H9 (cell line): ENCODE data around the gene APRT. TPM values are rescaled to one million over a fixed set of nuclear protein-coding genes. Genes with fewer than 3 reads are reported as not detected.

Source experiments
- DNase-seq: peaks from one replicate; pipeline ENCODE4 v3.0.0-alpha.2; 2017
- H2AFZ ChIP-seq: one replicate; pipeline ENCODE4 v1.6.1; 2013; ENCODE audit warnings: mild to moderate bottlenecking, low read length, control low read depth, moderate library complexity
- H2AK5ac ChIP-seq: 2 replicates; pipeline ENCODE4 v1.6.1; 2013; ENCODE audit warnings: low read length, control low read depth, mixed read lengths; ENCODE audit not compliant: insufficient read length
- H2BK120ac ChIP-seq: one replicate; pipeline ENCODE4 v1.6.1; 2013; ENCODE audit warnings: low read depth, mild to moderate bottlenecking, low read length, control low read depth, inconsistent platforms; ENCODE audit not compliant: poor library complexity, severe bottlenecking
- H2BK12ac ChIP-seq: 2 replicates; pipeline ENCODE4 v1.6.1; 2013; ENCODE audit warnings: low read length, control low read depth, mixed read lengths, low read depth; ENCODE audit not compliant: insufficient read length
- H2BK15ac ChIP-seq: 2 replicates; pipeline ENCODE4 v1.6.1; 2013; ENCODE audit warnings: low read depth, low read length, control low read depth
- H2BK20ac ChIP-seq: one replicate; pipeline ENCODE4 v1.6.1; 2013; ENCODE audit warnings: low read depth, mild to moderate bottlenecking, low read length, control low read depth, inconsistent platforms; ENCODE audit not compliant: poor library complexity, severe bottlenecking
- H2BK5ac ChIP-seq: 2 replicates; pipeline ENCODE4 v1.6.1; 2013; ENCODE audit warnings: low read length, control low read depth, mixed read lengths; ENCODE audit not compliant: insufficient read length
- H3K14ac ChIP-seq: 2 replicates; pipeline ENCODE4 v1.6.1; 2013; ENCODE audit warnings: low read length, control low read depth; ENCODE audit not compliant: insufficient read depth
- H3K18ac ChIP-seq: 2 replicates; pipeline ENCODE4 v1.6.1; 2013; ENCODE audit warnings: low read depth, mild to moderate bottlenecking, mixed read lengths, low read length, control low read depth; ENCODE audit not compliant: insufficient read length
- H3K23ac ChIP-seq: 2 replicates; pipeline ENCODE4 v1.6.1; 2013; ENCODE audit warnings: low read length, control low read depth, mixed read lengths, low read depth; ENCODE audit not compliant: insufficient read length
- H3K23me2 ChIP-seq: 2 replicates; pipeline ENCODE4 v1.6.1; 2013; ENCODE audit warnings: low read depth, mild to moderate bottlenecking, mixed read lengths, low read length, control low read depth; ENCODE audit not compliant: insufficient read length, poor library complexity, severe bottlenecking
- H3K27ac ChIP-seq: 2 replicates; pipeline ENCODE4 v1.5.1; 2013; ENCODE audit warnings: low read length, control low read depth, mixed read lengths, low read depth; ENCODE audit not compliant: insufficient read length
- H3K27me3 ChIP-seq: 2 replicates; pipeline ENCODE4 v1.6.1; 2013; ENCODE audit warnings: low read length, control low read depth, inconsistent platforms; ENCODE audit not compliant: insufficient read depth
- H3K4ac ChIP-seq: 2 replicates; pipeline ENCODE4 v1.6.1; 2013; ENCODE audit warnings: low read depth, mild to moderate bottlenecking, control low read depth, inconsistent platforms, low read length, moderate library complexity
- H3K4me1 ChIP-seq: 2 replicates; pipeline ENCODE4 v1.6.1; 2013; ENCODE audit warnings: low read length, control low read depth, inconsistent platforms; ENCODE audit not compliant: insufficient read depth
- H3K4me2 ChIP-seq: 2 replicates; pipeline ENCODE4 v1.6.1; 2013; ENCODE audit warnings: low read length, control low read depth, mixed read lengths; ENCODE audit not compliant: insufficient read length, insufficient read depth
- H3K56ac ChIP-seq: 2 replicates; pipeline ENCODE4 v1.6.1; 2013; ENCODE audit warnings: low read depth, mild to moderate bottlenecking, mixed read lengths, low read length, control low read depth; ENCODE audit not compliant: insufficient read length
- H3K79me1 ChIP-seq: 2 replicates; pipeline ENCODE4 v1.6.1; 2013; ENCODE audit warnings: low read depth, mild to moderate bottlenecking, moderate library complexity, low read length, control low read depth, inconsistent platforms; ENCODE audit not compliant: insufficient read depth, poor library complexity, severe bottlenecking
- H3K79me2 ChIP-seq: 2 replicates; pipeline ENCODE4 v1.6.1; 2013; ENCODE audit warnings: low read length, control low read depth, inconsistent platforms; ENCODE audit not compliant: insufficient read depth
- H3K9ac ChIP-seq: 2 replicates; pipeline ENCODE4 v1.6.1; 2013; ENCODE audit warnings: low read length, control low read depth, mixed read lengths; ENCODE audit not compliant: insufficient read length; ENCODE audit errors: extremely low read depth
- H3K9me3 ChIP-seq: one replicate; pipeline ENCODE4 v1.6.1; 2013; ENCODE audit warnings: low read depth, low read length, inconsistent platforms; ENCODE audit not compliant: control insufficient read depth
- H3T11ph ChIP-seq: one replicate; pipeline ENCODE4 v1.6.1; 2013; ENCODE audit warnings: mild to moderate bottlenecking, low read length, control low read depth, inconsistent platforms
- H4K20me1 ChIP-seq: one replicate; pipeline ENCODE4 v1.6.1; 2013; ENCODE audit not compliant: control insufficient read depth, insufficient read length, insufficient read depth
- H4K5ac ChIP-seq: 2 replicates; pipeline ENCODE4 v1.6.1; 2013; ENCODE audit warnings: low read depth, mild to moderate bottlenecking, mixed read lengths, low read length, control low read depth; ENCODE audit not compliant: insufficient read length
- H4K8ac ChIP-seq: replicated peaks from 2 replicates; pipeline ENCODE4 v1.6.1; 2013; ENCODE audit warnings: low read length, control low read depth, mixed read lengths, low read depth; ENCODE audit not compliant: insufficient read length
- H4K91ac ChIP-seq: 2 replicates; pipeline ENCODE4 v1.6.1; 2013; ENCODE audit warnings: low read depth, mild to moderate bottlenecking, moderate library complexity, mixed read lengths, low read length, control low read depth; ENCODE audit not compliant: insufficient read length
- H3K27ac Mint-ChIP-seq, 3 experiments: 2 replicates in 2 of 3; 3 replicates in 1 of 3; pipeline ENCODE4 v1.8.0; 2020 to 2021; ENCODE audit warnings: mixed read lengths in 3 of 3, mild to moderate bottlenecking in 1 of 3, moderate library complexity in 1 of 3
- H3K27me3 Mint-ChIP-seq: 2 replicates; pipeline ENCODE4 v1.8.0; 2021; ENCODE audit warnings: low read depth, mild to moderate bottlenecking, moderate library complexity, mixed read lengths
- H3K36me3 Mint-ChIP-seq, 3 experiments: 2 replicates in 2 of 3; 3 replicates in 1 of 3; pipeline ENCODE4 v1.8.0; 2020 to 2021; ENCODE audit warnings: low read depth in 3 of 3, mixed read lengths in 3 of 3; ENCODE audit not compliant: insufficient read depth in 1 of 3
- H3K4me1 Mint-ChIP-seq, 2 experiments: 2 replicates each; pipeline ENCODE4 v1.8.0; 2020; ENCODE audit warnings: mixed read lengths in 2 of 2
- H3K4me3 Mint-ChIP-seq, 2 experiments: 2 replicates in 1 of 2; 3 replicates in 1 of 2; pipeline ENCODE4 v1.8.0; 2020 to 2021; ENCODE audit warnings: mild to moderate bottlenecking in 2 of 2, mixed read lengths in 2 of 2, moderate library complexity in 1 of 2
- H3K9me3 Mint-ChIP-seq, 2 experiments: 2 replicates in 1 of 2; 3 replicates in 1 of 2; pipeline ENCODE4 v1.8.0; 2020; ENCODE audit warnings: mild to moderate bottlenecking in 2 of 2, mixed read lengths in 2 of 2, moderate library complexity in 1 of 2
- WGBS: extraction: QIAGEN DNeasy Blood & Tissue Kit; methylation state at CpG from one replicate; pipeline ENCODE4 v1.1.7; 2013; ENCODE audit warnings: missing lambda C conversion rate, low lambda C conversion rate, mixed read lengths; ENCODE audit not compliant: insufficient read length; ENCODE audit errors: extremely low coverage; 5-methylcytosine and 5-hydroxymethylcytosine counted together
- total RNA-seq: library from RNA; stranded (reverse); gene quantifications from 2 replicates; pipeline ENCODE4 v1.2.1, GENCODE V29; 2021
- TF ChIP-seq, protein P1 (sequence below): fragments of 200-600 bp; sonication (generic); conservative IDR thresholded peaks from 3 replicates; pipeline ENCODE4 v1.8.0; 2021; ENCODE audit warnings: antibody characterized with exemption, mild to moderate bottlenecking

The APRT gene
- total RNA-seq, 1 experiment from 2014 or later, result 246 TPM

DNA sequence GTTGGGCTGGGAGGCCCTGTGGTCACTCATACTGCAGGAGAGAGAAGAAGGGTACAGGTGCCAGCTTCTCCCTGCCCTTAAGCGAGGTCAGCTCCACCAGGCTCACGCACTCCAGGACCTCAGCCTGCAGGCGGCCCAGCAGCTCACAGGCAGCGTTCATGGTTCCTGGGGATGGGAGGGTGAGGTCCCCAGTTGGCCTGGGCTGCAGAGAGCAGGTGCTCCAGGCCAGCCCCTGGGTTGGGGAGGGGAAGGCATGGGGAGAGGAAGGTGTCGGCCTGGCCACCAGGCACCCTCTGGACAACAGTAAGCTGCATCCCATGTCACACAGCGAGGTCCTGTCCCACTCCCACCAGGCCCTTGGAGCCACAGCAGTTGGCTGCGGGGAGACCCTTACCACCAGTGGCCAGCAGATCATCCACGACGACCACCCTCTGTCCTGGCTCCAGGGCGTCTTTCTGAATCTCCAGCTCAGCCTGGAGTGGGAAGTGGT is 2.0 kb downstream of the APRT start:
- no peak overlapping the region for H2BK120ac ChIP-seq
- peaks cover 3% of the 10 kb centered on the region for H4K20me1 ChIP-seq
- H2BK20ac ChIP-seq, result no peak overlapping the region
- no peak overlapping the region for H3K27ac ChIP-seq
- TF ChIP-seq, protein P1, sequence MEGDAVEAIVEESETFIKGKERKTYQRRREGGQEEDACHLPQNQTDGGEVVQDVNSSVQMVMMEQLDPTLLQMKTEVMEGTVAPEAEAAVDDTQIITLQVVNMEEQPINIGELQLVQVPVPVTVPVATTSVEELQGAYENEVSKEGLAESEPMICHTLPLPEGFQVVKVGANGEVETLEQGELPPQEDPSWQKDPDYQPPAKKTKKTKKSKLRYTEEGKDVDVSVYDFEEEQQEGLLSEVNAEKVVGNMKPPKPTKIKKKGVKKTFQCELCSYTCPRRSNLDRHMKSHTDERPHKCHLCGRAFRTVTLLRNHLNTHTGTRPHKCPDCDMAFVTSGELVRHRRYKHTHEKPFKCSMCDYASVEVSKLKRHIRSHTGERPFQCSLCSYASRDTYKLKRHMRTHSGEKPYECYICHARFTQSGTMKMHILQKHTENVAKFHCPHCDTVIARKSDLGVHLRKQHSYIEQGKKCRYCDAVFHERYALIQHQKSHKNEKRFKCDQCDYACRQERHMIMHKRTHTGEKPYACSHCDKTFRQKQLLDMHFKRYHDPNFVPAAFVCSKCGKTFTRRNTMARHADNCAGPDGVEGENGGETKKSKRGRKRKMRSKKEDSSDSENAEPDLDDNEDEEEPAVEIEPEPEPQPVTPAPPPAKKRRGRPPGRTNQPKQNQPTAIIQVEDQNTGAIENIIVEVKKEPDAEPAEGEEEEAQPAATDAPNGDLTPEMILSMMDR, result no peak
- no peaks in the 10 kb centered on the region for H3K9me3 ChIP-seq
- no peak overlapping the region for H3K23ac ChIP-seq
- H3T11ph ChIP-seq, result no peak overlapping the region
- no peak overlapping the region for H4K5ac ChIP-seq
- H2AK5ac ChIP-seq, result no peak overlapping the region
- H4K8ac ChIP-seq, result no peak overlapping the region
- Mint-ChIP-seq H3K4me1 (peaks cover 6 to 10% of the 10 kb centered on the region in 2 experiments), H3K4me3 (peak overlapping the region; percentile 83 to 93), H3K27me3 (no peaks in the 10 kb centered on the region; the same call in 1 of the 2 replicates), H3K27ac (peak overlapping the region in 2 of 3 experiments; percentile 48 to 77; a peak in 3 of 7 replicates), H3K36me3 (peaks cover 17 to 54% (median 54%) of the 10 kb centered on the region in 3 experiments; a peak in 6 of 7 replicates), H3K9me3 (no peaks in the 10 kb centered on the region)
- peaks cover 3% of the 10 kb centered on the region; the same call in 1 of the 2 replicates for H3K79me2 ChIP-seq
- H3K4me2 ChIP-seq, result no peak overlapping the region
- H4K91ac ChIP-seq, result no peak overlapping the region
- H3K4ac ChIP-seq, result no peak overlapping the region
- H3K18ac ChIP-seq, result no peak overlapping the region
- H3K79me1 ChIP-seq, result peaks cover 4% of the 10 kb centered on the region
- H3K56ac ChIP-seq, result no peak overlapping the region
- H3K14ac ChIP-seq, result no peak overlapping the region
- no peak overlapping the region for H2BK12ac ChIP-seq
- WGBS, result no CpG with 5 or more reads among the region's 10 CpGs
- H3K27me3 ChIP-seq, result no peaks in the 10 kb centered on the region
- H3K9ac ChIP-seq, result no peak overlapping the region
- H3K4me1 ChIP-seq, result no peaks in the 10 kb centered on the region
- H2AFZ ChIP-seq, result no peak overlapping the region
- no peak overlapping the region for H2BK15ac ChIP-seq
- H2BK5ac ChIP-seq, result no peak overlapping the region
- peak; percentile 39 for DNase-seq
- peaks cover 14% of the 10 kb centered on the region for H3K23me2 ChIP-seq
